Measurements from ENCODE around the gene SHMT2. TPM values are rescaled to one million over a fixed set of nuclear protein-coding genes. Genes with fewer than 3 reads are reported as not detected.

The SHMT2 gene
- total RNA-seq, 1 donor, result 303 TPM

- no peak for TF ChIP-seq CTCF (IDR thresholded peaks at IDR 0.05; ENCODE audit: insufficient read depth, low read length)
- peak overlapping the region; percentile 13 for H3K4me3 ChIP-seq (ENCODE audit: low read depth, low read length)
- peak; percentile 63 for DNase-seq (ENCODE audit: low read depth)
Observed at GRCh38 chr12:57235017-57235727, 5.7 kb downstream of the SHMT2 start.

- DNase-seq (ENCODE audit: low read depth), result no peak
- TF ChIP-seq CTCF (IDR thresholded peaks at IDR 0.05; ENCODE audit: insufficient read depth, low read length), result no peak
- H3K4me3 ChIP-seq (ENCODE audit: low read depth, low read length), result peak overlapping the region; percentile 5
Observed at GRCh38 chr12:57235728-57236131, 6.2 kb downstream of the SHMT2 start.

- TF ChIP-seq CTCF (IDR thresholded peaks at IDR 0.05; ENCODE audit: insufficient read depth, low read length), result no peak
- peak overlapping the region; percentile 50 for H3K4me3 ChIP-seq (ENCODE audit: low read depth, low read length)
- DNase-seq (ENCODE audit: low read depth), result no peak
Observed at GRCh38 chr12:57236201-57236924, 6.9 kb downstream of the SHMT2 start.

- TF ChIP-seq CTCF (IDR thresholded peaks at IDR 0.05; ENCODE audit: insufficient read depth, low read length), result no peak
- H3K4me3 ChIP-seq (ENCODE audit: low read depth, low read length), result peak overlapping the region; percentile 50
- peak; percentile 66 for DNase-seq (ENCODE audit: low read depth)
Observed at GRCh38 chr12:57236925-57237595, 7.5 kb downstream of the SHMT2 start.

GRCh38 chr12:57237596-57237931 lies 8.1 kb downstream of the SHMT2 start:
- no peak for TF ChIP-seq CTCF (IDR thresholded peaks at IDR 0.05; ENCODE audit: insufficient read depth, low read length)
- no peak overlapping the region for H3K4me3 ChIP-seq (ENCODE audit: low read depth, low read length)
- no peak for DNase-seq (ENCODE audit: low read depth)

GRCh38 chr12:57237932-57238853 lies 8.7 kb downstream of the SHMT2 start:
- peak overlapping the region; percentile 58 for H3K4me3 ChIP-seq (ENCODE audit: low read depth, low read length)
- no peak for DNase-seq (ENCODE audit: low read depth)
- TF ChIP-seq CTCF (IDR thresholded peaks at IDR 0.05; ENCODE audit: insufficient read depth, low read length), result no peak

Measured in fibroblast of the aortic adventitia (primary cell).